ENCODE results near the gene TMEM184A.

GRCh38 chr7:1567049-1567771, 11.2 kb upstream of the TMEM184A start:
- TF ChIP-seq EZH2 (IDR thresholded peaks at IDR 0.05; ENCODE audit: low read depth) (no peak), CTCF (conservative IDR thresholded peaks at IDR 0.05) (no peak)

All from PC-9 (cell line).